ENCODE measurements around the gene BMP5. TPM values are rescaled to one million over a fixed set of nuclear protein-coding genes. Genes with fewer than 3 reads are reported as not detected.

Gene BMP5
- total and polyA plus RNA-seq, 9 donors: 12.2 to 26.4 (median 17.1) TPM

DNA sequence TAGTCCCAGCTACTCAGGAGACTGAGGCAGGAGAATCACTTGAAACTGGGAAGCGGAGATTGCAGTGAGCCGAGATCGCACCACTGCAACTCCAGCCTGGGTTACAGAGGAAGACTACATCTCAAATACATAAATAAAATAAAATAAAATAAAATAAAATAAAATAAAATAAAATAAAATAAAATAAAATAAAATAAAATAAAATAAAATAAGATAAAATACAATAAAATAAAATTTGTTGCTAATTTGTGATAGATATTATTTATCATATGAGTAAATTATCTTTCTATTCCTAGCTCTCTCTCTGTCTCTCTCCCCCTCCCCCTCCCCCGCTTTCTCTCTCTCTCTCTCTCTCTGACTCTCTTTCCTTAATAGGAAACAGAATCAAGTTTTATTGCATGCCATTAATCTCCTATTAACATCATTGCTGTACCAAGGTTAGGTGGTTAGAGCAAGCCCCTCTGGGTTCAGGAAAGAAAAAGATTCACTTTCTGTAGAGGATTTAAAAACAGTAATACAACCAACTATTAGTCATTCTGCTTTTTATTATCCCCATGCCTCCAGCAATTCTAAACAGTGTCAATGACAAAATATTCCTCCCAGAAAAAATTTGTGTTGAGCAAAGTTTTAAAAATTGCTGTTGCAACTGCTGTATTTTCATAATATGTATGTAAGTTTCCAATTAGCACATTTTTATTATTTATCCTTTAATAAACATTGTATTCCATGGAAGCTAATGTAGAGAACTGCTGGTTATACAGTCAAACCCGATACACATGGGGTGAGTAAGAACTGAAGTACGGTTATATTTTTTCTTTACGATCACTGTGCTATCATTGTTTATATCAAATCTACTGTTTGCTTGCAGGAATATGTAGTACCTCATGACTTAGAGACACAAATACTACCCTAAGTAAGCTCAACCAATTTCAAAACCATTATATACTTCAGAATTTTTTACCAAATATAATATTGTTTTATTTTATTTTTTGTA is 22.1 kb downstream of the BMP5 start:
- H3K27ac ChIP-seq (ENCODE audit: low read length): no peak overlapping the region
- WGBS (ENCODE audit: insufficient coverage): no CpG with 5 or more reads among the region's 7 CpGs
- no peaks in the 10 kb centered on the region for H3K36me3 ChIP-seq (ENCODE audit: control insufficient read depth, insufficient read depth, low read length)
- no peaks in the 10 kb centered on the region for H3K4me1 ChIP-seq (ENCODE audit: control insufficient read depth, insufficient read depth, low read length)
- no peaks in the 10 kb centered on the region for H3K27me3 ChIP-seq (ENCODE audit: control insufficient read depth, insufficient read depth, low read length)
- H3K4me3 ChIP-seq (ENCODE audit: low read length): no peak overlapping the region
- no peak for DNase-seq
- no peaks in the 10 kb centered on the region for H3K9me3 ChIP-seq (replicated peaks; ENCODE audit: control insufficient read depth, low read depth, low read length)

DNA sequence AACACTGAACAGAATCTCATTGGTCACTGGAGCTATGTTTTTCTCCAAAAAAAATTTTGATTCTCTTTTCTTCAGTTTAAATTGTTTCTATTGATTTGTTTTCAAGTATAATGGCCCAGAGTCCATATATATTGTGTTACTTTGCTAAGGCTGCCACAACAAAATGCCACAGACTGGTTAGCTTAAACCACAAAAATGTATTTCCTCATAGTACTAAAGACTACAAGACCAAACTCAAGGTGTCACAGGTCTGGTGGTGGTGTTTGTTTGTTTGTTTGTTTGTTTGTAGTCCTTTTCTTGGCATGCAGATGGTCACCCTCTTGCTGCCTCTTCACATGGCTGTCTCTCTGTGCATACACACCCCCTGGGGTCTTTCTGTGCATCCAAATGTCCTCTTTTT is 34.0 kb downstream of the BMP5 start:
- no peak overlapping the region for H3K4me3 ChIP-seq (ENCODE audit: low read length)
- no peak overlapping the region for H3K27ac ChIP-seq (ENCODE audit: low read length)
- no peaks in the 10 kb centered on the region for H3K9me3 ChIP-seq (replicated peaks; ENCODE audit: control insufficient read depth, low read depth, low read length)
- H3K27me3 ChIP-seq (ENCODE audit: control insufficient read depth, insufficient read depth, low read length): no peaks in the 10 kb centered on the region
- no peaks in the 10 kb centered on the region for H3K4me1 ChIP-seq (ENCODE audit: control insufficient read depth, insufficient read depth, low read length)
- no peaks in the 10 kb centered on the region for H3K36me3 ChIP-seq (ENCODE audit: control insufficient read depth, insufficient read depth, low read length)
- no peak for DNase-seq

DNA sequence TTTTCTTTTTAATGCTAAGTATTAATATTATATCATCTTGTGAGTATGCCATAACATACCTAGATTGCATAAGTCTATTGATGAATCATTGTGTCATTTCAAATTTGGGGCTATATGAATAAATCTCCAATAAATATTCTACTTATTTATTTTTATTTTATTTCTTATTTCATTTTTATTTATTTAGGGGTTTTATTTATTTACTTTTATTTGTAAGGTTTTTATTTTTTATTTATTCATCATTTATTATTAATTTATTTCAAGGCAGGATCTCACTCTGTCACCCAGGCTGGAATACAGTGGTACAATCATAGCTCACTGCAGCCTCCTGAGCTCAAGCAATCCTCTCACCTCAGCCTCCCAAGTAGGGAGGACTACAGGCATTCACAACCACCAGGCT is 36.3 kb downstream of the BMP5 start:
- H3K27ac ChIP-seq (ENCODE audit: low read length): no peak overlapping the region
- DNase-seq: no peak
- H3K4me3 ChIP-seq (ENCODE audit: low read length): no peak overlapping the region
- H3K36me3 ChIP-seq (ENCODE audit: control insufficient read depth, insufficient read depth, low read length): no peaks in the 10 kb centered on the region
- no peaks in the 10 kb centered on the region for H3K27me3 ChIP-seq (ENCODE audit: control insufficient read depth, insufficient read depth, low read length)
- no peaks in the 10 kb centered on the region for H3K9me3 ChIP-seq (replicated peaks; ENCODE audit: control insufficient read depth, low read depth, low read length)
- no peaks in the 10 kb centered on the region for H3K4me1 ChIP-seq (ENCODE audit: control insufficient read depth, insufficient read depth, low read length)

DNA sequence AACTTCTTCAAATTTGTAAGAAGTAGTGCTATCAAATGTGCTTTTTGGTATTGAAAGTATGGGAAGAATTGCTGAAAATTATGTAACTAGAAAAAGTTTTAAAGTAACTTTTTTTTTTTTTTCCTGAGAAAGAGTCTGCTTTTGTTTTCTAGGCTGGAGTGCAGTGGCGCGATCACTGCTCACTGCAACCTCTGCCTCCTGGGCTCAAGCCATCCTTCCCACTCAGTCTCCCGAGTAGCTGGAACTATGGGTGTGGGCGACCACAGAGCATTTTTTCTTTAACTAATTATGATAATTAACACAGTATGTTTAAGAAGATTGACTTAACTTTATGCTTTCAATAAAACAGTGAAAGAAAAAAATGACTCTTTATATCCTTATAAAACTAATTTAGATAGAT is 38.4 kb downstream of the BMP5 start:
- no peak overlapping the region for H3K4me3 ChIP-seq (ENCODE audit: low read length)
- peak; percentile 32 for DNase-seq
- no peaks in the 10 kb centered on the region for H3K36me3 ChIP-seq (ENCODE audit: control insufficient read depth, insufficient read depth, low read length)
- H3K9me3 ChIP-seq (replicated peaks; ENCODE audit: control insufficient read depth, low read depth, low read length): no peaks in the 10 kb centered on the region
- H3K27me3 ChIP-seq (ENCODE audit: control insufficient read depth, insufficient read depth, low read length): no peaks in the 10 kb centered on the region
- no peaks in the 10 kb centered on the region for H3K4me1 ChIP-seq (ENCODE audit: control insufficient read depth, insufficient read depth, low read length)
- no peak overlapping the region for H3K27ac ChIP-seq (ENCODE audit: low read length)
- no CpG with 5 or more reads among the region's 4 CpGs for WGBS (ENCODE audit: insufficient coverage)

DNA sequence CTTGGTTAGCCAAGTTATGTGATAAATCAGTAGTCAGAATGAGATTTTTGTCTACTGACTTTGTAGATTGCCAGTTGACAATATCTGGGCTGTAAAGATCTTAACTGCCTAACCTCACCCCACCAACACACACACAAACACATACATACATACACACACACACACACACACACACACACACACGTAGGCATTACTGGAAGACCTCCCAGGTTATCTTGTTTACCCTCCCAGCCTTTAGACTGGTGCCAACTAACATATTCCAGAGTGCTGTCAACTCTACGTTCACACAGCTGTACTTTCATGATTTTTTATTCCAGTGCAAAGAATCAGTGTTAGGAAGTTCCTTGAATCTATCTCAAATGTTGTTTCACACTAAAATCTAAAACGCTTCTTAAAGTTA is 38.9 kb downstream of the BMP5 start:
- Histone ChIP-seq H3K27me3 (ENCODE audit: control insufficient read depth, insufficient read depth, low read length) (no peaks in the 10 kb centered on the region), H3K36me3 (ENCODE audit: control insufficient read depth, insufficient read depth, low read length) (no peaks in the 10 kb centered on the region), H3K4me3 (ENCODE audit: low read length) (no peak overlapping the region), H3K9me3 (replicated peaks; ENCODE audit: control insufficient read depth, low read depth, low read length) (no peaks in the 10 kb centered on the region), H3K4me1 (ENCODE audit: control insufficient read depth, insufficient read depth, low read length) (no peaks in the 10 kb centered on the region), H3K27ac (ENCODE audit: low read length) (no peak overlapping the region)
- WGBS (ENCODE audit: insufficient coverage): no CpG with 5 or more reads among the region's 3 CpGs
- peak; percentile 10 for DNase-seq

DNA sequence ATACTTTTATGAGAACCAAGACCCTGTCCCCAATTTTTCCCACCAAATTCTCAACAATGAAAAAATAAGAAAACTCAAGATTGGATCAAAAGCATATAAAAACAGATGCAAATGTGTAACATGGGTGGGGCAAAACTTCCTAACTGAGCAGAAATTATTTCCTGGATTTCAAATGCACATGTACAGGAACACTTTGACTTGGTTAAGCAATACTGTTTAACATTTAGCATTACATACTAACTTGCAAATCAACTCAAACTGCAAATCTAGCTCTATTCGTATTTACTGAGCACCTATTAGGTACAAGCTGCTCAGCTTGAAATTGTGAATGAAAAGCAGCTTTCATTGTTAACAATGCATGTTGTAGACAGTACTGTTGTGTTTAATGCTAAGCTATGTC is 40.2 kb downstream of the BMP5 start:
- H3K27me3 ChIP-seq (ENCODE audit: control insufficient read depth, insufficient read depth, low read length): no peaks in the 10 kb centered on the region
- no CpG with 5 or more reads among the region's 1 CpG for WGBS (ENCODE audit: insufficient coverage)
- H3K9me3 ChIP-seq (replicated peaks; ENCODE audit: control insufficient read depth, low read depth, low read length): no peaks in the 10 kb centered on the region
- no peaks in the 10 kb centered on the region for H3K4me1 ChIP-seq (ENCODE audit: control insufficient read depth, insufficient read depth, low read length)
- DNase-seq: peak; percentile 16
- no peak overlapping the region for H3K27ac ChIP-seq (ENCODE audit: low read length)
- H3K4me3 ChIP-seq (ENCODE audit: low read length): no peak overlapping the region
- H3K36me3 ChIP-seq (ENCODE audit: control insufficient read depth, insufficient read depth, low read length): no peaks in the 10 kb centered on the region

DNA sequence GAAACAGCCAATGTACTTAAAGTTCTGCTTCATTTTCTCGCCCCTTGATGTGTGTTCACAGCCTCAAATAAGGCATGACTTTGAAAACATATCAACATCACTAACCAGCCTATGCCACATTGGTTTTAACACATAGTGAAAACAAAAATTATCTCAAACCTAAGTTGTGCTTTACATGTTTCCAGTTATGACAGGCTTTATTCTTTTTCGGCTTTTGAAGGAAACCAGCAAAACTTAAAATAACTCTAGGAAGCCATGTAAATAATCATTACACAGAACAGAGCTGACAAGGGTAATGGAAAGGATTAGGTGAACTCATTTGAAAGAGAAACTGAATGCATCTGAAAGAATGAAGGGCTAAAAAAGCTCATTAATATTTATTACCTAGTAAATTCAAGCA is 42.1 kb downstream of the BMP5 start:
- DNase-seq: no peak
- 100% methylated on average over 1 of the region's 2 CpGs for WGBS (ENCODE audit: insufficient coverage)
- no peak overlapping the region for H3K27ac ChIP-seq (ENCODE audit: low read length)

DNA sequence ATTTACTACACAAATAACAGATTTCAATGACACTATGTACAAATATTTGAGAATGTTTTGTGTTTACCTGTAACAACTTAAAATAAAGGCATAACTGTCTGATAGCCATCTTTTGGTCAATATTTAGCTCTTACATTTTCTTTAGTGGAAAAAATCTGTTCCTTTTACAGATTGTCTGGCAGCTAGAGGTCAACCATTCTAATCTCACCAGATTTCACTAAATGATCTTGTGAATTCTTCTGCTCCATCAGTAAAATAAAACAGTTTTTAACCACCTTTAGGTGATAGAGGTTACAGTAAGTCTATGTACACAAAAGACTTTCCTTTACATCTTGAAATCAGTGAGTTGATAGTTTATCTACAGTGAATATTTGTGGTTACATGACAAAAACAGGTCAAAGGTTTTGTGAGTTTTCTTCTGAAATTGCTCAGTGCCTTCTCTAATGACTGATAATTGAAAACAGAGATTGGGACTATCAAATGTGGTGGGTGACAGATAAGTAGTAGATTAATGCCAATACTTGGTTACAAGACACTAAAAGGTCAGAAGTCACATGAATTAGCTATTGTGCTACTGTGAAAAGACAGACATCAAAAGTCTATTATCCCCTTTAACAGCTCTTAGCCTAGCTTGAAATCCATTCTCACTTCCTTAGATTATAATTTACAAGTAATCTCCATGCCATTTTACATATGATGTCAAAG is 47.4 kb downstream of the BMP5 start:
- no peaks in the 10 kb centered on the region for H3K4me1 ChIP-seq (ENCODE audit: control insufficient read depth, insufficient read depth, low read length)
- DNase-seq: no peak
- H3K9me3 ChIP-seq (replicated peaks; ENCODE audit: control insufficient read depth, low read depth, low read length): no peaks in the 10 kb centered on the region
- no peak overlapping the region for H3K27ac ChIP-seq (ENCODE audit: low read length)
- no peak overlapping the region for H3K4me3 ChIP-seq (ENCODE audit: low read length)
- no peaks in the 10 kb centered on the region for H3K27me3 ChIP-seq (ENCODE audit: control insufficient read depth, insufficient read depth, low read length)
- H3K36me3 ChIP-seq (ENCODE audit: control insufficient read depth, insufficient read depth, low read length): no peaks in the 10 kb centered on the region

More for the DNA sequence above, 42.1 kb downstream of the BMP5 start:
- H3K4me1 ChIP-seq (ENCODE audit: control insufficient read depth, insufficient read depth, low read length): no peaks in the 10 kb centered on the region
- H3K4me3 ChIP-seq (ENCODE audit: low read length): no peak overlapping the region
- H3K9me3 ChIP-seq (replicated peaks; ENCODE audit: control insufficient read depth, low read depth, low read length): no peaks in the 10 kb centered on the region
- H3K36me3 ChIP-seq (ENCODE audit: control insufficient read depth, insufficient read depth, low read length): no peaks in the 10 kb centered on the region
- H3K27me3 ChIP-seq (ENCODE audit: control insufficient read depth, insufficient read depth, low read length): no peaks in the 10 kb centered on the region

DNA sequence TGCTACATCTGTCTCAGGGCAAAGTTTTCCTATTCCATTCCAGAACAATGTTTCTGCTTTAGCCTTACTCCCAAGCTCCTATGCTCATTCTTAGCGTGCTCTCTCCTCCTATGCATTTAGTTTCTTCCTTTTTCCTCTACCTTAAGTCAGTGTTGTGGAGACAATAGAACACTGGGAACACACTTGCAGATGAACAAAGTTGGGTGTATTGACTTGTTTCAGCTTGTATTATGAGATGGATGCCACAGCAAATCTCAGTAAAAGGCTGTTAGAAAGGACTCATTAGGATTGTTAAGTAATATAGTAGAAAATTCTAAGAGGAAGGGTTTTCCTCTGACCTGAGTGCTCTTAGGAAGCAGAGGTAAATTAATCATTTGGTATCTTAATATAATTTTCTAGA is 48.4 kb downstream of the BMP5 start:
- no peaks in the 10 kb centered on the region for H3K9me3 ChIP-seq (replicated peaks; ENCODE audit: control insufficient read depth, low read depth, low read length)
- no peaks in the 10 kb centered on the region for H3K36me3 ChIP-seq (ENCODE audit: control insufficient read depth, insufficient read depth, low read length)
- DNase-seq: no peak
- H3K27ac ChIP-seq (ENCODE audit: low read length): no peak overlapping the region
- no peak overlapping the region for H3K4me3 ChIP-seq (ENCODE audit: low read length)
- H3K27me3 ChIP-seq (ENCODE audit: control insufficient read depth, insufficient read depth, low read length): no peaks in the 10 kb centered on the region
- H3K4me1 ChIP-seq (ENCODE audit: control insufficient read depth, insufficient read depth, low read length): no peaks in the 10 kb centered on the region
- WGBS (ENCODE audit: insufficient coverage): no CpG with 5 or more reads among the region's 1 CpG

DNA sequence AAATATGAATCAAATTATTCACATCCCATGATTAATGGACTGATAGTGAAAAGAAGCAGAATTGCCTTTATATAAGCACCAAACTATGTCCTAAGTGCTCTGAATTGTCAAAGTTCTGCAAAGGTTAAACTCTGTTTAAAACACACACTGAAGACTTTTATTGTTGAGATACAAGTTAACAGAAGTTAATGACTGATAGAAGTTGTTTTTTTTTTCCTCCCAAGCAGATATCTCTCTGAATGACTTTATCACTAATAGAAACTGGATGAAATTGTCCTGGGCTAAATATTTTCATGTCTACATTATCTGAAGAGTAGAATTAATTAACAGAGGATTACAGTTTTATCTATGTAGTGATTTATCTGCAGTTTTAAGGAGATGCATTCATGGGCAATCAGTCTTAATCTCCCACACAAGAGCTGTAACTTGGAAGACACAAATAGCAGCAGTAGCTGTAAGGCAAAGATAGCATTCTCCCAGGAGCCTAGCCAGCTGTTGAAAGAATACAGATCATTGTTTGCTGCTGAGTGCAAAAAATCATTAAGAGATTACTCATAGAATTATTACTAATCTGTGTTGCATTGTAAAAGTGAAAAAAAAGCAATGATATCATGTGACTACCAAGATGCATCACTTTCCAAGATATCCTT is 49.9 kb downstream of the BMP5 start:
- no peaks in the 10 kb centered on the region for H3K36me3 ChIP-seq (ENCODE audit: control insufficient read depth, insufficient read depth, low read length)
- H3K4me1 ChIP-seq (ENCODE audit: control insufficient read depth, insufficient read depth, low read length): no peaks in the 10 kb centered on the region
- DNase-seq: peak; percentile 64
- H3K9me3 ChIP-seq (replicated peaks; ENCODE audit: control insufficient read depth, low read depth, low read length): no peaks in the 10 kb centered on the region
- no peak overlapping the region for H3K4me3 ChIP-seq (ENCODE audit: low read length)
- H3K27me3 ChIP-seq (ENCODE audit: control insufficient read depth, insufficient read depth, low read length): no peaks in the 10 kb centered on the region
- H3K27ac ChIP-seq (ENCODE audit: low read length): no peak overlapping the region
